PC-9 (cell line): ENCODE results near the gene NUBP2.

Experiments
- CTCF ChIP-seq: fragments of 200-600 bp; sonication (generic); conservative IDR thresholded peaks from 2 replicates; pipeline ENCODE4 v1.6.1; 2017; ENCODE audit warnings: mixed run types, antibody characterized with exemption, mild to moderate bottlenecking, moderate library complexity
- EZH2 ChIP-seq: fragments of 200-600 bp; sonication (generic); IDR thresholded peaks from 2 replicates; pipeline ENCODE4 v1.8.0; 2017; ENCODE audit warnings: antibody characterized with exemption, low read depth

DNA sequence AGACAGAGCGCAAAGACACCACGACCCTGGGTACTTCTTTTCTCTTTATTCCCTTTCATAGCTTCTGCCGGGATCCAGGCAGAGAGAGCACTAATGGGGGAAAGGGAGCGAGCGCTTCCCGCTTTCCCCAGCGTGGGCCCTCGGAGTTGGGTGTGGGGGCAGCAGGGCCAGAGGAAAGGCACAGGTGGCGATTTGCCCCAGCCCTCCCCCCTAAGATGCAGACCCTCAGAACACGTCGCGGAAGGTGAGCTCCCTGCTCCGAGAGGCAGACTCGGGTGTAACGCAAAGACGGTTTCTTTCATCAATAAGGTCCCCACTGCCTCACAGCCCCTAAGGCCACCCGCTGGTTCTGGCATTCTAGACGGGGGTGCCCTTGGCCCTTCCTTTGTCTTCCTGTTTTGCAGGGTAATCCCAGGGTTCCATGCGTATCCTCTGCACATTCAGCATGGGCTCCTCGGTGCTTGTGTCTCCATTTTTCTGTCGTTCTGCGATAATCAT lies 10.8 kb upstream of the NUBP2 start:
- TF ChIP-seq CTCF: no peak
- TF ChIP-seq EZH2: no peak
